NCI-H2081 (cell line): ENCODE measurements around the gene DOCK9.

Source experiments
- DNase-seq, 2 experiments: peaks; one replicate each; lab custom pipeline; 2025; lab: John Stamatoyannopoulos, UW

DOCK9 gene

DNA sequence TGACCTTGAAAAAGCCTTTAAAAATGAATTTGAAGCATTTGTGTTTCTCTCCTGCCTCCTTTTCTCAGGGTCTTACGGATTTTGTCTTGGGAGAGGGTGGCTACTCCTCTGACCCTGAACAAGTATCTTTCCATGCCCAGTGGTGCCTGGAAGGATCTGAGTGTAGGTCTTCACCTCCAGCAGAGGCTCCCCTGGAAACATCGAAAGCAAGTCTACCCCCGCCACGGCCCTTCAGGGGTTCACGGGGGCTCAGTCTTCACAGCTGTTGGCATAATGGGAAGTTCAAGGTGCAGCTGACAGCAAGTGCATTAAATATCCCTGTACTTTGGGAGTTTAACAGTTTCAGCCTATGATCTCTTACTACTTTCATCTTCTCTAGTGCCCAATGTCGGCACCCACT lies 182.6 kb downstream of the DOCK9 start:
- no peak for DNase-seq

- DNase-seq = no peak
These were observed 183.4 kb downstream of the DOCK9 start for GRCh38 chr13:98794498-98794897.

DNA sequence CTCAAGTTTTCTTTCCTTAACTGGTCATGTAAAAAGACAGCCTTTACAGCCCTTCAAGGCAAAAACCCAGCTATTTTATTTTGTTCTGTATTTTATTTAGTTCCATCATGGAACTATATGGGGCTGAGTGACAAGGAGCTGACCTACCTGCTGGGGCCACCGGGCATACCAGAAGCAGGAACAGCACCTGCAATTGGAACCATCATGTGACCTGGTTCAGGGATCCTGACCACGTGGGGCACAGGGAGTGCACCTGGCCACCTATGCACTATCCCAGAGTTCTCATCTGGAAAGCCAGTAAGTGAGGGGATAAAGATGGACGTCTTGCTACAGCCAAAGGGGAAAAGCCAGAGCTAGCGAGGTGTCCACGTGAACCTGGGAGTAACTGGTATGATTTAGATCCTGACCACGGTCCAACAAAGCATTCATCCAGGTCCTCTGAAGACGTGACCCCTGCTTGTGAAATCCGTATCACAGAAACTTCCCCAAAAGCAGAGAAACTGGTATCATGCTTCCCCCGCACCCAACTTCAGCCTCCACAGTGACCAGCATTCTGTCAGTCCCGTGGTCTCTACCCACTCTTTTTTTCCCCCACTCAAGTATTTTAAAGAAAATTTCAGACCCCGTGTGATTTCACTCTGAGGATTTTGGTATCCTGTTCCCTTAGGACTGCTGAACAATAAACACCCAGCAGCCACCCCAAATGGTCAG lies 184.9 kb downstream of the DOCK9 start:
- no peak for DNase-seq

DNA sequence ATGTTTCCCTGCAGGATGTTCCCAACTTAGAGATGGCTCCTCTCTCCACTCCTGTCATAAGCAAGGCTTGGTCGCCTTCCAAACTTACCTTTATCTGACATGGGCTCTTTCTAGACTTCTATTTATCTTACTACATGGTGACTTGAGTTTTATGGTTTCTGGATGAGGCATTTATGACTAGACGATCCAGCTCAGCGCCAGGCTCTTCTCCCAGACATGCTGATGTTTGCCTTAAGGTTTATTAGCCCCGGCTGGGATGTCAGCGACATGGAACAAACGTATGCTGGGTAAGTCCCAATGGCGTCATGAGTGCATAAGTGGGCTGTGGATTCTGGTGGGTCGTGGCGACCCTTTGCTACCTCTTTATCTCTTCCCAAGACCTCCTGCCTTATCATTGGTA lies 185.5 kb downstream of the DOCK9 start:
- no peak for DNase-seq

GRCh38 chr13:98791611-98792010 lies 186.3 kb downstream of the DOCK9 start:
- no peak for DNase-seq

GRCh38 chr13:98787996-98788395 lies 189.9 kb downstream of the DOCK9 start:
- DNase-seq = no peak

DNA sequence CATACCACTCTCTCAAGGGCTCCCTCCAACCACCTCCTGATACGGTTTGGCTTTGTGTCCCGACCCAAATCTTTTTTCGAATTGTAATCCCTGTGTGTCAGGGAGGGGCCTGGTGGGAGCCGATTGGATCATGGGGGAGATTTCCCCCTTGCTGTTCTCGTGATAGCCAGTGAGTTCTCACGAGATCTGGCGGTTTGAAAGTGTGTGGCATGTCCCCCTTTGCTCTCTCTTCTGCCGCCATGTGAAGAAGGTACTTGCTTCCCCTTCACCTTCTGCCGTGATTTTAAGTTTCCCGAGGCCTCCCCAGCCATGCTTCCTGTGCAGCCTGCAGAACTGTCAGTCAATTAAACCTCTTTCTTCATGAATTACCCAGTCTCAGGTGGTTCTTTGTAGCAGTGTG lies 190.7 kb downstream of the DOCK9 start:
- DNase-seq = no peak

DNA sequence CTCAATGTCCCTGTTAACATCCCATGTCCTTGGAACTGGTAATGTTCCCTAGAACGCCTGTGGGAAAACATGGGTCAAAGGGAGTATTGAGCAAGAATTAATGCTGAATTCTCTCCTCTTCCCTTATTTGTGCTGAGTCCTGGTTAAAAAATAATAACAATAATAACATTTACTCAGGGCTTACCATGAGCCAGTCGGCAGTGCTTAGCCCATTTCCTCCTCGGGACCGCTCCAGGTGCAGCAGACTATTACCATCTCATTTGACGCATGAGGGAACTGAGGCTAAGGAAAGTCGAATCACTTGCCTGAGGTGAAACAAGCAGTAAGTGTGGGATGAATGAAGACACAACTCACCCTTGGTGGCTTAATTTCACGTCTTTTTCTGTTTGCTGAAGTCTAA lies 191.8 kb downstream of the DOCK9 start:
- DNase-seq = no peak

GRCh38 chr13:98785405-98785804 lies 192.5 kb downstream of the DOCK9 start:
- no peak for DNase-seq

DNA sequence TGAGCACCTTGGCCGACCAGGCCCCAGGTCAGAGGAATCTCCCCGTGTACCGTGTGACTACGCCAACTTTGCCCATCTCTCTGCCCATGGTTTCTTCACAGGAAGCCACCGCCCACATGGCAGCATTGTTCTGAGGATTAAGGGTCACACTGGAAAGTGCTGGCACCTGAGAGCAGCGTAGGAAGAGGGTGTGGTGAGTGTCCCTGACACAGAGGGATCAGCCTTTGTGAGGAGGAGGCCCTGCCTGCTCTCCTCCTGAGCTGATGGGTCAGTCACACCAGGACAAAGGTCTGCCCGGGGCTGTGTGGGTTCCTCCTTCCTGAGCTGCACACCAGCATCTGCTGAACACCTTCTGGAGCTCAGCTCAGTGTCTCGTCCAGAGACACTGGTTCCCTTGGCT lies 193.2 kb downstream of the DOCK9 start:
- no peak for DNase-seq

DNA sequence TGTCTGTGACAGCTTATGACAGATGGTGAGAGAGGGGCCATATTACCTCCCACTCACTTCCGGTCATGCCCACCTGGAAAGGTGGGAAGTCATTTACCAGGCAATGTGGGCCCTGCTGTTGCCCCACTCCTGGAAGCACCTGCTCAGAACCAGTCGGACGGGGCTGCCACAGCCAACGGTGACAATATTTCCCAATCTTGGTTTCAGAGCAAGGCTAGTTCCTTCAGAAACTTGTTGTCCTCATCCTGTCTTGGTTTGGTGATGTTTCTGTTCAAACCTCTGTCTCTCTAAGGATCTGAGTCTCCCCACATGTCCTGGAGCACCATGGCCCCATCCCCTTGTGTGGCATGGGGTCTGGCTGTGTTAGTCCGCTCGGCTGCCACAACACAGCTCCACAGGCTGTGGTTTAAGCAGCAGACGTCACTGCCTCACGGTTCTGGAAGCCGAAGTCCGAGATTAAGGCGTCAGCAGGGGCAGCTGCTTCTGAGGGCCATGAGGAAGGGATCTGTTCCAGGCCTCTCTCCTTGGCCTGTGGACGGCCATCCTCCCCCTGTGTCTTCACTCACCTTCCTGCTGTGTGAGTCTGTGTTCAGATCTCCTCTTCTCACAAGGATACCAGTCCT lies 193.9 kb downstream of the DOCK9 start:
- DNase-seq = no peak

- no peak for DNase-seq
These were observed 195.2 kb downstream of the DOCK9 start for GRCh38 chr13:98782654-98783053.

DNA sequence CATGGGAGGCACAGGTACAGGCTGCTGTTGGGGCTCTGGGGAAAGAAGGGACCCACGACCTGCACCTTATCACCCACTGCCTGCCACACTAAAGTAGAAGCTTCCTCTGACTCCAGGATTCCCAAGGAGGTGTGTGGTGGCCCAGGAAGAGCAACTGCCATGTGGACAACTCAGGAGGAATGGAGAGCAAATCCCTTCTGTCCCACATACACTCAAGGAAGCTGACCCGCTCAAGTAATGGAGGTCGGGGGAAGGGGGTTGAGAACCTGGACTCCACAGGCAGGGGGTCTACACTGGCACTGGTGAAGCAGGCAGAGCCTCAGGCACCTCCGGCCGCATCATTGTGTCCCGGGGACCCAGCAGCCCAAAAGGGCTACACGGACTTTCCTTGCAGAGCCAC lies 196.0 kb downstream of the DOCK9 start:
- DNase-seq = no peak

DNA sequence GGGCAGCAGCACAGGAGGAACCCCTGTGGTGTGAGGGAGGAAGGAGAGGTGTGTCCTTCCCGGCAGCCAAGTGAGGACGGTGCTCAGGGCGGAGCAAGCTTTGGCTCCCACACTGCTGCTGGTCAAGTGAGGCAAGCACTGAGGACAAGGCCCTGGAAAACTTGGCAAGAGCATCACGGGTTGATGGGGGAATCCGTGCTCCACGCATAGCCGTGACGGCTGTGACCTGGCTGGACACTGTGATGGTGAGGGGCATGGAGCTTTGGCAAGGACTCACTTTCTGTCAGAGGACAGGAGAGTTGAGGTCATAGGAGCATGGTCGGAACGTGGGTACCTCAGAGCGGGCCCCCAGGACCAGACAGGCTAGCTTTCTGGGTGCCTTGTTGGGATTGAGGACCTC lies 196.4 kb downstream of the DOCK9 start:
- DNase-seq = no peak

- no peak for DNase-seq
These were observed 196.8 kb downstream of the DOCK9 start for GRCh38 chr13:98781045-98781444.

DNA sequence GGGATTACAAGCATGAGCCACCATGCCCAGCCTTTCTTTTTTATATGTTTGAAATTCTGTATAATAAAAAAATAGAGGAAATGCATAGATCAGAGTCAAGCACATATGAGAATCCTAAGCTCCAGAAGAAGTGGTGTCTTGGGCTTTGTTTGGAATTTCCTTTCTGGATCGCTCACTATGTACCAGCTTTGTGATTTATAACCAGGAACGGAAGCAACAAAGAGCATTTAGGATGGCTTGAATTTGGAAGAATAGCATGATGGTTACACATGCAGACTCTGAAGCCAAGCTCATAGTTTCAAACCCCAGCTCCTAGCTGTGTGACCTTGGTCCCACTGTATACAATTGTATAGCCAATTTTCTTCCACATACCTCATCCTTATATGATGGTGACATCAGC lies 197.4 kb downstream of the DOCK9 start:
- no peak for DNase-seq

GRCh38 chr13:98779695-98780094 lies 198.2 kb downstream of the DOCK9 start:
- no peak for DNase-seq

- DNase-seq = no peak
These were observed 199.1 kb downstream of the DOCK9 start for GRCh38 chr13:98778749-98779148.

DNA sequence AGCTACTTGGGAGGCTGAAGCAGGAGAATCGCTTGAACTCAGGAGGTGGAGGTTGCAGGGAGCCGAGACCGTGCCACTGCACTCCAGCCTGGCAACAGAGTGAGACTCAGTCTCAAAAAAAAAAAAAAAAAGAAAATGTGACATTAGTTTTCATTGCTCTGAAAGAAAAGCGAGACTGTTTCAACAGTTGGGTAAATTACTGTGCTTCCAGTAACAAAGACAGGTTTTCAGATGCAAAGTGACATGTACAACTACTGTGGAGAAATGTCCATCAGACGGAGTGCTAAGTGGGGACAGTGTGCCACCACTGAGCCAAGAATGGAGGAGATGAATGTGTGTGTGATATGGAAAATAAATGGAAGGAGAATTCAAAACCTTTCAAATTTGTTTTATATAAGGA lies 201.2 kb downstream of the DOCK9 start:
- no peak for DNase-seq

- DNase-seq = no peak
These were observed 201.8 kb downstream of the DOCK9 start for GRCh38 chr13:98775844-98776598.

DNA sequence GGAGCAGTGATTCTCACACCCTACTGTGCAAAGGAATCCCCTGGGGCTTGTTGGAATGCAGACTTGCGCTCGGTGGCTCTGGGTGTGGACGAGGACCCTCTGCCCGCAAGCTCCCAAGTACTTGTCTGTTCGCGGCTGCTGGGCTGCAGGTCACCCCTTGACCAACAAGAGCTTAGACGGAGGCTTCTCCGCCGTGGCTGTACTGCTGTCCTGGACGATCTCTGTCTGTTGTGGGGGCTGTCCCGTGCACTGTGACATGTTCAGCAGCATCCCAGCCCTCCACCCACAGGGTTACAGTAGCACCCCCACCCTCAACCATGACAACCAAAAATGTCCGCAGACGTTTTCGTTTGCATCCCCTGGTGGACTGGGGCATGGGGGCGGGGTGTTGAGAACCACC lies 202.5 kb downstream of the DOCK9 start:
- no peak for DNase-seq

DNA sequence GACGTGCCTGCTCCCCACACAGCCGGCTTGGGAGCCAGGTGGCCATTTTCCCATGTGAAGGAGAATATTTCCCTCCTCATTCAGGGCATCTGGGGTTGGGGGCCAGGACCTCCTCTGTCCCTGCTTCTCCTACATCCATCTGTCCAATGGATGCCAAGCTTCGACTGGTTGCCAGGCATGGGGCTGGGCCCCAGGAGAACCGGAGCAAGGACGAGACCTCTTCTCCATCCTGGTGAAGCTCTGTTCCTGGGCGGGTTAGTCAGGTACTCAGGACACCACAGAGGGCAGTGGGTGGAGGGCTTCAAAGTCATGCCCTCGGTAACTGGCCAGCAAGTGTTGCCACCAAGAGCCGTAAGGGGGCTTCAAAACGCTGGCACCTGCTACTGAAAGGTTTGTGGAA lies 203.1 kb downstream of the DOCK9 start:
- no peak for DNase-seq

GRCh38 chr13:98773921-98774320 lies 203.9 kb downstream of the DOCK9 start:
- DNase-seq = no peak
